Gastrocnemius medialis (tissue), 4 donors: ENCODE measurements around the gene SEMA7A.

Experiments
- POLR2A ChIP-seq, 2 donors: fragments of 450-650 bp; IDR thresholded peaks; one replicate each; pipeline ENCODE4 v1.6.1; 2017; ENCODE audit warnings: antibody characterized with exemption in 2 of 2, mild to moderate bottlenecking in 2 of 2, moderate library complexity in 2 of 2
- TF ChIP-seq, protein P1 (sequence below), 5 experiments: fragments of 450-650 bp in 3 of 5; fragments of 200-600 bp in 2 of 5; sonication (generic) in 2 of 5; IDR thresholded peaks in 4 of 5; conservative IDR thresholded peaks in 1 of 5; 1 replicate in 4 of 5; 2 replicates in 1 of 5; pipeline ENCODE4 v1.5.1; 2016 to 2019; ENCODE audit warnings: antibody characterized with exemption in 5 of 5, mild to moderate bottlenecking in 3 of 5, moderate library complexity in 3 of 5

- TF ChIP-seq, protein P1, sequence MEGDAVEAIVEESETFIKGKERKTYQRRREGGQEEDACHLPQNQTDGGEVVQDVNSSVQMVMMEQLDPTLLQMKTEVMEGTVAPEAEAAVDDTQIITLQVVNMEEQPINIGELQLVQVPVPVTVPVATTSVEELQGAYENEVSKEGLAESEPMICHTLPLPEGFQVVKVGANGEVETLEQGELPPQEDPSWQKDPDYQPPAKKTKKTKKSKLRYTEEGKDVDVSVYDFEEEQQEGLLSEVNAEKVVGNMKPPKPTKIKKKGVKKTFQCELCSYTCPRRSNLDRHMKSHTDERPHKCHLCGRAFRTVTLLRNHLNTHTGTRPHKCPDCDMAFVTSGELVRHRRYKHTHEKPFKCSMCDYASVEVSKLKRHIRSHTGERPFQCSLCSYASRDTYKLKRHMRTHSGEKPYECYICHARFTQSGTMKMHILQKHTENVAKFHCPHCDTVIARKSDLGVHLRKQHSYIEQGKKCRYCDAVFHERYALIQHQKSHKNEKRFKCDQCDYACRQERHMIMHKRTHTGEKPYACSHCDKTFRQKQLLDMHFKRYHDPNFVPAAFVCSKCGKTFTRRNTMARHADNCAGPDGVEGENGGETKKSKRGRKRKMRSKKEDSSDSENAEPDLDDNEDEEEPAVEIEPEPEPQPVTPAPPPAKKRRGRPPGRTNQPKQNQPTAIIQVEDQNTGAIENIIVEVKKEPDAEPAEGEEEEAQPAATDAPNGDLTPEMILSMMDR (IDR thresholded peaks at IDR 0.05 in 4 of 5, conservative IDR thresholded peaks at IDR 0.05 in 1 of 5), result no peak
- TF ChIP-seq POLR2A (IDR thresholded peaks at IDR 0.05), result no peak
These were observed 30.5 kb upstream of the SEMA7A start for GRCh38 chr15:74464216-74464615.
